Fibroblast of skin of left biceps (primary cell): ENCODE data around the gene ADAM23.
A peak's percentile ranks its signal among the peaks of the same experiment; 100 is the strongest.

ENCODE experiments used
- DNase-seq, 2 experiments: peaks; one replicate each; pipeline ENCODE4 v3.0.0-alpha.2; 2013; ENCODE audit warnings: low read depth in 2 of 2

ADAM23 gene

GRCh38 chr2:206641226-206641625 lies 197.9 kb downstream of the ADAM23 start:
- DNase-seq, result no peak

GRCh38 chr2:206642075-206643025 lies 199.0 kb downstream of the ADAM23 start, which contains the start of gene FAM237A:
Gene FAM237A (plus strand): TSS chr2:206642487. CDS start chr2:206644237, 1,750 bp downstream.
- DNase-seq, result peak; percentile 19 to 22

GRCh38 chr2:206647985-206648384 lies 204.7 kb downstream of the ADAM23 start:
- DNase-seq, result no peak

- no peak for DNase-seq
Observed at GRCh38 chr2:206657087-206657486, 213.8 kb downstream of the ADAM23 start.

GRCh38 chr2:206665251-206665650 lies 221.9 kb downstream of the ADAM23 start:
- DNase-seq, result no peak
